HuH-7 (cell line): ENCODE measurements around the gene CCDC74A.
A peak's percentile ranks its signal among the peaks of the same experiment; 100 is the strongest.
"Not testable (repeated sequence)": the region's sequence is repeated elsewhere in the genome, so short reads cannot be mapped to it uniquely, and the experiment has no call there.

Source experiments
- DNase-seq: peaks from one replicate; pipeline ENCODE4 v3.0.0; 2011; ENCODE audit warnings: low spot score

Gene CCDC74A

DNA sequence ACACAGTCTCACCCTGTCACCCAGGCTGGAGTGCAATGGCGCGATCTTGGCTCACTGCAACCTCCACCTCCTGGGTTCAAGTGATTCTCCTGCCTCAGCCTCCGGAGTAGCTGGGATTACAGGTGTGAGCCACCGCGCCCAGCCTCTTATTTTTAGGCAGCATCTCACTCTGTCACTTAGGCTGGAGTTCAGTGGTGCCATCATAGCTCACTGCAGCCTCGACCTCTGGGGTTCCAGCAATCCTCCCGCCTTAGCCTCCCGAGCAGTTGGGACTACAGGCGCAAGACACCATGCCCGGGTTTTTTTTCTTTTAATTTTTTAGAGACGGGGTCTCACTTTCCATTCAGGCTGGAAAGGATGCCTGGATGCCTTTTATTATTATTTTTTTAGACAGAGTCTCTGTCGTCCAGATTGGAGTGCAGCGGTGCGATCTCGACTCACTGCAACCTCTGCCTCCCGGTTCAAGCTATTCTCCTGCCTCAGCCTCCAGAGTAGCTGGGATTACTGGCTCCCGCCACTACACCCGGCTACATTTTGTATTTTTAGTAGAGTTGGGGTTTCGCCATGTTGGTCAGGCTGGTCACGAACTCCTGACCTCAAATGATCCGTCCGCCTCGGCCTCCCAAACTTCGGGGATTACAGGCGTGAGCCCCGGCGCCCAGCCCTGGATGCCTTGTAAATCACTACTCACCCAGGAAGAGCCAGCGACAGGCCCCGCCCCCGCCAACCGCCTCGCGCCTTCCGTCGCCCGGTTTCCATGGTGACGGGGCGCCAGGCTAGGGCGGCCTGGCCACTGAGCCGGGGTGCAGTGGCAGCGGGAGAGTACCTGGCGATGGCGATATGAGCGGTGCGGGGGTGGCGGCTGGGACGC is at the start of gene CCDC74A:
CCDC74A (plus strand) TSS at position 758 of the 871 bp plus-strand sequence; CDS start at position 841, 83 bp downstream.
- not testable (repeated sequence) for DNase-seq

- not testable (repeated sequence) for DNase-seq
Observed at GRCh38 chr2:131478074-131478849, 49.4 kb upstream of the CCDC74A start.

- DNase-seq, result not testable (repeated sequence)
Observed at GRCh38 chr2:131478850-131479461, 48.7 kb upstream of the CCDC74A start.

GRCh38 chr2:131480351-131480750 is 47.3 kb upstream of the CCDC74A start:
- not testable (repeated sequence) for DNase-seq

DNA sequence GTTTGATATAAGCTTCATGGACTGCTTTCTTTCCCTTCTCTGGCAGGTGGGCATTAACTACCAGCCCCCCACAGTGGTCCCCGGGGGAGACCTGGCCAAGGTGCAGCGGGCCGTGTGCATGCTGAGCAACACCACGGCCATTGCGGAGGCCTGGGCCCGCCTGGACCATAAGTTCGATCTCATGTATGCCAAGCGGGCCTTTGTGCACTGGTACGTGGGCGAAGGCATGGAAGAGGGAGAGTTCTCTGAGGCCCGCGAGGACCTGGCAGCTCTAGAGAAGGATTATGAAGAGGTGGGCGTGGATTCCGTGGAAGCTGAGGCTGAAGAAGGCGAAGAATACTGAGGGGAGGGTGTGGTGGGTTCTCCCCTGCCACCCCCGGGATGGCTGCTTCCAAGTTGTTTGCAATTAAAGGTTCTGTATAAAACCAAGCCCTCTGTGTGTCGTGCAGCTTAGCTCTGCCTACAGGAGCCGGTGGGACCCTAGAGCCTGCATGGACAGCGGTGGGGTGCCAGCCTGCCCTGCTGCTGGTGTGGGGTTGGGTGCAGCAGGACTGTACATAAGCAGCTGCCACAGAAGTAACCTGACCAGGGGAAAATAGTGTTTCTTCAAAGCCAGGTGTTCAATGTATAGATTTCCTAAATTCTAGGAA is 45.1 kb upstream of the CCDC74A start:
- not testable (repeated sequence) for DNase-seq

- not testable (repeated sequence) for DNase-seq
Observed at GRCh38 chr2:131483981-131484820, 43.5 kb upstream of the CCDC74A start.

GRCh38 chr2:131484906-131485460 is 42.7 kb upstream of the CCDC74A start:
- not testable (repeated sequence) for DNase-seq

GRCh38 chr2:131486201-131486902 is 41.3 kb upstream of the CCDC74A start:
- DNase-seq, result not testable (repeated sequence)

DNA sequence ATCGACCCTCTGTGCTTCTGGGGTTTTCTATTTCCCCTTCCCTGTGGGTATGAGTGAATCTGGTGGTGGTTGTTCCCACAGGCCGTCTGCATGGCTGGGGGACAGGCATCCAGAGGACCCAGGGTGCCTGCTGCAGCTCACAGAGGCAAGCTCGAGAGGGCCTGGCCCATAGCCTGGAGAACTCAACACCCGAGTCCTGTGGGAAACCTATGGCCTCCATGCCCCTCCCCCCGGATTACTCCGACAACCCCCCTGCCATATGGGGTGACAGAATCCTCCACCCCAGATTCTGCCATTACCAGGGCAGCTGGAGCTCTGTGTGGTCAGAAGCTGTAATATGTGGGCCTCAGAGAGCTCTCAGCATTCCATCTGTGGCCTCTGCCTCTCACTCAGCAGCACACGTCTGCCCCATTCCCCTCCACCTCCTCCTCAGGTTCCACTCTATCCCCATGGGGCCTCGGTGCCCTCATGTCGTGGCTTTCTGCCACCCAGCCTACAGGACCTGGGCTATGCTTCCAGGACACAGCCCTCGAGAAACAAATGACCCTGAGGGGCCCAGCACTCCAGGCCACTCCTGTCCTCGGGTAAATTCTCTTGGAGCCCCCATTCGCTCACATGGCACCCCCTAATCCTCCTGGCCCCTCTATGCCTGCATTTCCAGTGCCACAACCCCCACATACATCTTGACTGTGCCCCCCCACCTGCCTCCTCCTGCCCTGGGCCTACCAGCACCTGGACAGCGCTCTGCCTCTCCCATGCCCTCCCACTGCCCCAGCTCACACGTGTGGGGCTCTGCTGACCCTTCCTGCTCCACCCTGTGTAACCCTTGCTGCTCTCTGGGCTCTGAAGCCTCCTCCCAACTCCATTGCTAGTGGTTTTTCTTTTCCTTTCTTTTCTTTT is 39.1 kb upstream of the CCDC74A start:
- DNase-seq, result no peak

DNA sequence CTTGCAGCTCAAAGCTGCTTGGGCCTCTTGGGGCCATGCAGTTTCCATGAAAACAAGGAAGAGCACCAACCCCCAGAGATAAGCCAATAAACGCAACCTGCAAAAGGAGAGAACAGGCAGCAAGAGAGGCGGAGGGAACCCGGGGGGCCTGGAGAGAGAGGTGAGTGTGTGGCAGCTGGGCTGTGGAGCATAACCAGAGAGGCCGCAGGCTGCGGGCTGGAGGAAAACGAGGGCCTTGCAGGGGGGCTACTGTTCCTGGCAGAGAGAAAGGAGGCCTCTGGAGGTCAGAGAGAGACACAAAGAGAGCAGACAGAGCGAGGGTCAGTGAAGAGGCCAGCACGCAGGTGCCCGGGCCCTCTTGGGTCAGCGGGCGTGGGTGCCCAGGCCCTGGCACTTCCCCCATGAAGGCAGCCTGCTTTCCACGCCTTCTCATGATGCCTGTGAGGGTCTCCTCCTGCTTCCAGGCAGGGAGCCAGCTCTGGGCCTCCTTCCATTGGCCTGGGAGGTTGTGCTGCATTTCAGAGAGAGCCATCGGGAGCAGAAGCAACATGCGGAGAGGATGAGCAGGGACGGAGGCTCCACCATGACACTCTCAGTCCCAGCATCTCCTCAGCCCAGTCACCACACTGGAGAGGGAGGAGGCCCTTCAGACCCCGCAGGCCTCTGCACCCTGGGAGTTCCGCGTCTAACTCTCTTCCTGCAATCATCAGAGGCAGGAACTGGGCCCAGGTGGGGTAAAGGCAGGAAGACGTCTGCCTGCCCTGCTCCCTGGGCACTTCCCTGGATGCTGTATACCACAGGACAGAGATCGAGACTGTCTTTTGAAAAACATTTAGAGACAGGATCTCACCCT is 36.8 kb upstream of the CCDC74A start:
- DNase-seq, result not testable (repeated sequence)

- DNase-seq, result not testable (repeated sequence)
Observed at GRCh38 chr2:131491469-131491836, 36.2 kb upstream of the CCDC74A start.

DNA sequence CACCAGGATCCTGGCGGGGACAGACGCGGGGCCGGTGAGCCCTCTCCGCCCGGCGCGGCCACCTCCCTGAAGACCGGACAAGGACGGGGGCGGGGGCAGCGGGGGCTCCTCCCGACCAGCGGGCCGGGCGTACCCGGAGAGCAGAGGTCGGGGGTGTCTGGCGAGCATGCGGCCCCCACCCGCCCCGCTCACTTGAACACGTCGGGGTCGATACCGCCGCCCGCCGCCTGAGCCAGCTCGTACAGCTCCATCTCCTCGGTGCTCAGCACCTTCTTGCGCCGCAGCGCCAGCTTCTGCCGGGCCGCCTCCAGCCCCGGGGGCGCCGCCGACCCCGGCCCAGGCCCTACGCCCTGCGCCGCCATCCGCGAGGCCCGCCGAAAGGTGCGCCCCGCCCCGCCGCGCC is 35.7 kb upstream of the CCDC74A start, which contains the start of gene MZT2A:
MZT2A (minus strand) TSS at position 383 of the 403 bp plus-strand sequence; CDS start at position 362, 21 bp downstream.
- DNase-seq, result not testable (repeated sequence)

- peak; percentile 99 for DNase-seq
Observed at GRCh38 chr2:131492418-131493198, 35.1 kb upstream of the CCDC74A start.

- DNase-seq, result no peak
Observed at GRCh38 chr2:131493199-131493968, 34.3 kb upstream of the CCDC74A start.

DNA sequence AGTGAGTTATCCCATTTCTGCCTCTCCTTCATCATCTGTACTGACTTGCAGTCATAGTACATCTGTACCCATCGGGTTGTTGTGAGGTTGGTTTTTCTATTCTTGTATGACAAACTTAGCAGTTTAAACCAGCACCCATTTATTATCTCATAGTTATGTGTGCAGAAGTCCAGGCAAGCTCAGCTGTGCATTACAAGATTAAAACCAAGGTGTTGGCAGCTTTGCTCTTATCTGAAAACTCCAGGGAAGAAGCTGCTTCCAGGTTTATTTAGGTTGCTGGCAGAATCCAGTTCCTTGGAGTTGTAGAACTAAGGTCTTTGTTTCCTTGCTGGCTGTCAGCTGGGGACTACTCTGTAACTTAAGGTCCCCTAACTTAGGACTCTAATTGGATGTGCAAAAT is 32.2 kb upstream of the CCDC74A start:
- not testable (repeated sequence) for DNase-seq

DNA sequence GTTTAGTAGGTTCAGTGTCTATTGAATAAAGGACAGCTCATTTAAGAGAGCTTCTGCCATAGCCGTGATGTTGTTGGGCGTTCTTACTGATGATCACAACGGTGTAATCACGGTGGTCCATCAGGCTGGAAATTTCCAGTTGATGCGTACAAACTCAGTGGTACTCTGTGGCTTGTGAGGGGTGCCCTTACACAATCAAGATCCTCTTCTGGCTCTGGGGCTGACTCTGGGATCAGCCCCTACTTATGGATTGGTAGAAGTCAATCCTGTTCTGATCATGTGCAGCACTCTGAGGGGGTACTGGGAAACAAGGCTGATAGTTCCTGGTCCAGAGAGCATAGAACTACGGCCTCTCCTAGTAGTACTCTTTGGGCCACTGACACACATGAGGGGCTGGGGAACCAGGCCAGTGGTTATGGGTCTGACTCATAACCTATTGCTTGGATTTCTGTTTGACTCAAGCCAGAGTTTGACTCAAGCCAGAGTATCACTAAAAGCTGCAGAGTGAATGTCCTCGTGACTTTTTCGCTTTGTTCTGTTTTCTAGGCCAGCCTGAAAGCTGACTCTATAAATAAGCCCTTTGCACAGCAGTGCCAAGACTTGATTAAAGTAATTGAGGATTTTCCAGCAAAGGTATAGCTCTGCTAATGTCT is 29.2 kb upstream of the CCDC74A start:
- DNase-seq, result not testable (repeated sequence)
